ENCODE data around the gene ELF2.

ELF2 gene

GRCh38 chr4:139177869-139178619, 1.0 kb upstream of the ELF2 start:
- Histone ChIP-seq H3K36me3 (ENCODE audit: control insufficient read depth, insufficient read depth, low read length) (no peaks in the 10 kb centered on the region), H3K4me3 (replicated peaks; ENCODE audit: low read depth, low read length) (peak overlapping the region; percentile 76), H3K27me3 (replicated peaks; ENCODE audit: control insufficient read depth, insufficient read depth, low read length) (no peaks in the 10 kb centered on the region)
- no peak for TF ChIP-seq CTCF (IDR thresholded peaks at IDR 0.05; ENCODE audit: insufficient read depth, low read length, poor library complexity, severe bottlenecking)
- peak; percentile 91 for DNase-seq (ENCODE audit: extremely low read depth, insufficient read length)

DNA sequence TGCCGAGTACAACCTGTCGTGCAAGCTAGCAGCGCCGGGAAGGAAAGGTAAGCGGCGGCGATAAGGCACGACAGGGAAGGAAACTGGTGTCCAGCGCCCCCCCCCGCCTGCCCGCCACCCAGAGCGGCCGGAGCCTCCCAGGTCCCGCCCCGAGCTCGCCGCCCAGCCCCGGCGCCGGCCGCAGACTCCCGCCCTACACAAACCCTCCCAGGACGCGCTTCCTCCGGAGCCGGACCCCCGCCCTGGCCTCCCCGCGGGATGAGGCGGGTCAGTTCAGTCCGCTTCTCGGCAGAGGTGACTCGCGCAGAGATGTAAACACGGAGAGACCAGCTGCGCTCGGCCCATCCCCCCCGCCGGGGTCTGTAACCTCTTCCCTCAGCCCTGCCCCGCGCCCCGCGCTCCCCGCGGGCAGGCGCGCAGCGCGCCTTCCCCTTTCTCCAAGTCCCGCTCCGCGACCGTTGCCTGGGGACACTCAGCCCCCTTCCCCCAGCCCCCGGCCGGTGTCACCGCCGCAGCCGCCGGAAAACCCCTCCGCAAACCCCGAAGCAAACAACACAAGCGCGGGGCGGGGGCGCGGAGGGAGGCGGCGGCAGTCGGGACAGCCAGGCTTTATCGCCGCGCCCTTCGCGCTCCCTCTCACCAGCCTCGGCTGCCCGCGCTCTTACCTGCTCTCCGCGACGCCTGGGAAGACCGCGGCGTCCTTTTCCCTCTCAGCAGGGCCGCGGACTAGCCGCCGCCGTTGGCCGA, 543 bp downstream of the ELF2 start:
- DNase-seq (ENCODE audit: extremely low read depth, insufficient read length), result peak; percentile 71
- Histone ChIP-seq H3K4me3 (replicated peaks; ENCODE audit: low read depth, low read length) (peak overlapping the region; percentile 76), H3K27me3 (replicated peaks; ENCODE audit: control insufficient read depth, insufficient read depth, low read length) (no peaks in the 10 kb centered on the region), H3K36me3 (ENCODE audit: control insufficient read depth, insufficient read depth, low read length) (no peaks in the 10 kb centered on the region)
- TF ChIP-seq CTCF (IDR thresholded peaks at IDR 0.05; ENCODE audit: insufficient read depth, low read length, poor library complexity, severe bottlenecking), result no peak

- Histone ChIP-seq H3K4me3 (replicated peaks; ENCODE audit: low read depth, low read length) (peak overlapping the region; percentile 76), H3K36me3 (ENCODE audit: control insufficient read depth, insufficient read depth, low read length) (no peaks in the 10 kb centered on the region), H3K27me3 (replicated peaks; ENCODE audit: control insufficient read depth, insufficient read depth, low read length) (no peaks in the 10 kb centered on the region)
- TF ChIP-seq CTCF (IDR thresholded peaks at IDR 0.05; ENCODE audit: insufficient read depth, low read length, poor library complexity, severe bottlenecking), result no peak
- DNase-seq (ENCODE audit: extremely low read depth, insufficient read length), result no peak
Measured at GRCh38 chr4:139175646-139176301, 1.2 kb downstream of the ELF2 start.

GRCh38 chr4:139171876-139172691, 4.9 kb downstream of the ELF2 start:
- H3K4me3 ChIP-seq (replicated peaks; ENCODE audit: low read depth, low read length), result no peak overlapping the region

More at GRCh38 chr4:139171876-139172691, 4.9 kb downstream of the ELF2 start:
- no peaks in the 10 kb centered on the region for H3K36me3 ChIP-seq (ENCODE audit: control insufficient read depth, insufficient read depth, low read length)
- no peaks in the 10 kb centered on the region for H3K27me3 ChIP-seq (replicated peaks; ENCODE audit: control insufficient read depth, insufficient read depth, low read length)
- no peak for DNase-seq (ENCODE audit: extremely low read depth, insufficient read length)
- TF ChIP-seq CTCF (IDR thresholded peaks at IDR 0.05; ENCODE audit: insufficient read depth, low read length, poor library complexity, severe bottlenecking), result no peak
